ENCODE data around the gene FGFBP3. TPM values are rescaled to one million over a fixed set of nuclear protein-coding genes. Genes with fewer than 3 reads are reported as not detected.

FGFBP3 gene
- total and polyA plus RNA-seq, 2 of the 13 experiments (the other 11 are each of a cell fraction or from before 2014, with no cell fraction given) = 0.50 to 2.0 TPM

DNA sequence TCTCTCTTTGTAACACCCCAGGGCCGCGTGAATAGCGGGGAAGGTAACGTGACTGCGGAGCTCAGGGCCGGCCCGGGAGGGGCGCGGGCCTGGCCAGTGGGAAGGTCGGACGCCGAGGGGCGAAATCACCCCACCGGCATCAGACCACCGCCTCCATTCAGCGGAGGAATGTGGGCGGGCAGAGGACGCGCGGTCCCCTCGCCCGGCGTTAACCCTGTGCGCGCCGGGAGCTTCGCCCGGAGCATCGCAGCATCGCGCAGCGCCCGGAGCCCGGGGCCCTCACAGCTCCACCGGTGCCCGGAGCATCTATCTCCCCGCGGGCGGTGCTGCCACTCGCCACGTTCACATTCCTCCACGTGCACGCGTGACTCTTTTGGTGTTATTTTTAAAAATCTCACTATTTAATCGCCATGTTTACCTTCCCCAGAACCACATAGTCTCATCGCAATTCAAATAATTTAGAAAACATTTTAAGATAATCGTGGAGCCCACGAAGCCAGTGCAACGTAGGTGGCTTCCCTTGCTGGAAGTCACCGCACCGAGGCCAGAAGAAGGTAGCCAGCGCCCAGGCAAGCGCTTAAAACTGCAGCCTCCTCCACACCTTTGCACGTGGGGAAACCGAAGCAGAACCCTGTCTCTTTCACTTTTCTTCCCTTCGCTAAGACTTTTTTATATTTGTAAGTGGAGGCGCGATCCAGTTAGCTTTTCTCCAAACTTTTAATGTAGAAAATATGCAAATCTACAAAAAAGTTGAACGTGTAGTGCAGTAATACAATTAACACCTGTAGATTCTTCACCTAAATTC, 21.8 kb downstream of the FGFBP3 start (continued):
- TF ChIP-seq, protein P1, sequence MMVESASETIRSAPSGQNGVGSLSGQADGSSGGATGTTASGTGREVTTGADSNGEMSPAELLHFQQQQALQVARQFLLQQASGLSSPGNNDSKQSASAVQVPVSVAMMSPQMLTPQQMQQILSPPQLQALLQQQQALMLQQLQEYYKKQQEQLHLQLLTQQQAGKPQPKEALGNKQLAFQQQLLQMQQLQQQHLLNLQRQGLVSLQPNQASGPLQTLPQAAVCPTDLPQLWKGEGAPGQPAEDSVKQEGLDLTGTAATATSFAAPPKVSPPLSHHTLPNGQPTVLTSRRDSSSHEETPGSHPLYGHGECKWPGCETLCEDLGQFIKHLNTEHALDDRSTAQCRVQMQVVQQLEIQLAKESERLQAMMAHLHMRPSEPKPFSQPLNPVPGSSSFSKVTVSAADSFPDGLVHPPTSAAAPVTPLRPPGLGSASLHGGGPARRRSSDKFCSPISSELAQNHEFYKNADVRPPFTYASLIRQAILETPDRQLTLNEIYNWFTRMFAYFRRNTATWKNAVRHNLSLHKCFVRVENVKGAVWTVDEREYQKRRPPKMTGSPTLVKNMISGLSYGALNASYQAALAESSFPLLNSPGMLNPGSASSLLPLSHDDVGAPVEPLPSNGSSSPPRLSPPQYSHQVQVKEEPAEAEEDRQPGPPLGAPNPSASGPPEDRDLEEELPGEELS (CRISPR knock-in tag; IDR thresholded peaks at IDR 0.05) = 0 out of 2 replicates have a peak, but pooled peaks have one; percentile 28
- TF ChIP-seq FOXP1 (IDR thresholded peaks at IDR 0.05) (no peak), FOXP1 (CRISPR knock-in tag; IDR thresholded peaks at IDR 0.05) (no peak), ZNF850 (CRISPR knock-in tag; conservative IDR thresholded peaks at IDR 0.05) (no peak), BRD4 (CRISPR knock-in tag; IDR thresholded peaks at IDR 0.05) (peak; percentile 25; the same call in 1 of the 2 replicates), FOSL2 (CRISPR knock-in tag; IDR thresholded peaks at IDR 0.05) (no peak), KLF15 (CRISPR knock-in tag; IDR thresholded peaks at IDR 0.05; ENCODE audit: borderline replicate concordance) (peak; percentile 77; the same call in 1 of the 2 replicates), PAX8 (CRISPR knock-in tag; IDR thresholded peaks at IDR 0.05; ENCODE audit: borderline replicate concordance) (no peak), IKZF4 (CRISPR knock-in tag; IDR thresholded peaks at IDR 0.05; ENCODE audit: borderline replicate concordance, low read depth, not compliant biosample characterization) (no peak), GABPB1 (CRISPR knock-in tag; IDR thresholded peaks at IDR 0.05) (peak; percentile 57; the same call in 1 of the 2 replicates), CEBPB (IDR thresholded peaks at IDR 0.05; ENCODE audit: borderline replicate concordance, low read depth, low read length) (no peak), ZNF460 (CRISPR knock-in tag; IDR thresholded peaks at IDR 0.05; ENCODE audit: borderline replicate concordance) (no peak), MED8 (CRISPR knock-in tag; IDR thresholded peaks at IDR 0.05; ENCODE audit: insufficient replicate concordance) (peak; percentile 49), ZNF367 (CRISPR knock-in tag; IDR thresholded peaks at IDR 0.05; ENCODE audit: borderline replicate concordance) (no peak)
- TF ChIP-seq, protein P2, sequence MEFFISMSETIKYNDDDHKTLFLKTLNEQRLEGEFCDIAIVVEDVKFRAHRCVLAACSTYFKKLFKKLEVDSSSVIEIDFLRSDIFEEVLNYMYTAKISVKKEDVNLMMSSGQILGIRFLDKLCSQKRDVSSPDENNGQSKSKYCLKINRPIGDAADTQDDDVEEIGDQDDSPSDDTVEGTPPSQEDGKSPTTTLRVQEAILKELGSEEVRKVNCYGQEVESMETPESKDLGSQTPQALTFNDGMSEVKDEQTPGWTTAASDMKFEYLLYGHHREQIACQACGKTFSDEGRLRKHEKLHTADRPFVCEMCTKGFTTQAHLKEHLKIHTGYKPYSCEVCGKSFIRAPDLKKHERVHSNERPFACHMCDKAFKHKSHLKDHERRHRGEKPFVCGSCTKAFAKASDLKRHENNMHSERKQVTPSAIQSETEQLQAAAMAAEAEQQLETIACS (CRISPR knock-in tag; IDR thresholded peaks at IDR 0.05) = no peak; the same call in 1 of the 2 replicates
- TF ChIP-seq, protein P3, sequence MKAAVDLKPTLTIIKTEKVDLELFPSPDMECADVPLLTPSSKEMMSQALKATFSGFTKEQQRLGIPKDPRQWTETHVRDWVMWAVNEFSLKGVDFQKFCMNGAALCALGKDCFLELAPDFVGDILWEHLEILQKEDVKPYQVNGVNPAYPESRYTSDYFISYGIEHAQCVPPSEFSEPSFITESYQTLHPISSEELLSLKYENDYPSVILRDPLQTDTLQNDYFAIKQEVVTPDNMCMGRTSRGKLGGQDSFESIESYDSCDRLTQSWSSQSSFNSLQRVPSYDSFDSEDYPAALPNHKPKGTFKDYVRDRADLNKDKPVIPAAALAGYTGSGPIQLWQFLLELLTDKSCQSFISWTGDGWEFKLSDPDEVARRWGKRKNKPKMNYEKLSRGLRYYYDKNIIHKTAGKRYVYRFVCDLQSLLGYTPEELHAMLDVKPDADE (CRISPR knock-in tag; IDR thresholded peaks at IDR 0.05) = no peak
- TF ChIP-seq, protein P4, sequence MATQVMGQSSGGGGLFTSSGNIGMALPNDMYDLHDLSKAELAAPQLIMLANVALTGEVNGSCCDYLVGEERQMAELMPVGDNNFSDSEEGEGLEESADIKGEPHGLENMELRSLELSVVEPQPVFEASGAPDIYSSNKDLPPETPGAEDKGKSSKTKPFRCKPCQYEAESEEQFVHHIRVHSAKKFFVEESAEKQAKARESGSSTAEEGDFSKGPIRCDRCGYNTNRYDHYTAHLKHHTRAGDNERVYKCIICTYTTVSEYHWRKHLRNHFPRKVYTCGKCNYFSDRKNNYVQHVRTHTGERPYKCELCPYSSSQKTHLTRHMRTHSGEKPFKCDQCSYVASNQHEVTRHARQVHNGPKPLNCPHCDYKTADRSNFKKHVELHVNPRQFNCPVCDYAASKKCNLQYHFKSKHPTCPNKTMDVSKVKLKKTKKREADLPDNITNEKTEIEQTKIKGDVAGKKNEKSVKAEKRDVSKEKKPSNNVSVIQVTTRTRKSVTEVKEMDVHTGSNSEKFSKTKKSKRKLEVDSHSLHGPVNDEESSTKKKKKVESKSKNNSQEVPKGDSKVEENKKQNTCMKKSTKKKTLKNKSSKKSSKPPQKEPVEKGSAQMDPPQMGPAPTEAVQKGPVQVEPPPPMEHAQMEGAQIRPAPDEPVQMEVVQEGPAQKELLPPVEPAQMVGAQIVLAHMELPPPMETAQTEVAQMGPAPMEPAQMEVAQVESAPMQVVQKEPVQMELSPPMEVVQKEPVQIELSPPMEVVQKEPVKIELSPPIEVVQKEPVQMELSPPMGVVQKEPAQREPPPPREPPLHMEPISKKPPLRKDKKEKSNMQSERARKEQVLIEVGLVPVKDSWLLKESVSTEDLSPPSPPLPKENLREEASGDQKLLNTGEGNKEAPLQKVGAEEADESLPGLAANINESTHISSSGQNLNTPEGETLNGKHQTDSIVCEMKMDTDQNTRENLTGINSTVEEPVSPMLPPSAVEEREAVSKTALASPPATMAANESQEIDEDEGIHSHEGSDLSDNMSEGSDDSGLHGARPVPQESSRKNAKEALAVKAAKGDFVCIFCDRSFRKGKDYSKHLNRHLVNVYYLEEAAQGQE (IDR thresholded peaks at IDR 0.05; ENCODE audit: borderline replicate concordance in 1 of 2, low read depth in 1 of 2, low read length in 2 of 2) = no peak; a peak in 1 of 4 replicates
- TF ChIP-seq, protein P5, sequence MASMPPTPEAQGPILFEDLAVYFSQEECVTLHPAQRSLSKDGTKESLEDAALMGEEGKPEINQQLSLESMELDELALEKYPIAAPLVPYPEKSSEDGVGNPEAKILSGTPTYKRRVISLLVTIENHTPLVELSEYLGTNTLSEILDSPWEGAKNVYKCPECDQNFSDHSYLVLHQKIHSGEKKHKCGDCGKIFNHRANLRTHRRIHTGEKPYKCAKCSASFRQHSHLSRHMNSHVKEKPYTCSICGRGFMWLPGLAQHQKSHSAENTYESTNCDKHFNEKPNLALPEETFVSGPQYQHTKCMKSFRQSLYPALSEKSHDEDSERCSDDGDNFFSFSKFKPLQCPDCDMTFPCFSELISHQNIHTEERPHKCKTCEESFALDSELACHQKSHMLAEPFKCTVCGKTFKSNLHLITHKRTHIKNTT (CRISPR knock-in tag; IDR thresholded peaks at IDR 0.05) = no peak

All from HepG2 (cell line).